GM19099 (cell line): Measurements from ENCODE around the gene STUB1.
A peak's percentile ranks its signal among the peaks of the same experiment; 100 is the strongest.

Experiments used
- POLR2A ChIP-seq: IDR thresholded peaks from 3 replicates; pipeline ENCODE4 v1.6.1; 2011; ENCODE audit warnings: low read depth; ENCODE audit not compliant: insufficient read length; ENCODE audit errors: extremely low read depth

Gene STUB1

DNA sequence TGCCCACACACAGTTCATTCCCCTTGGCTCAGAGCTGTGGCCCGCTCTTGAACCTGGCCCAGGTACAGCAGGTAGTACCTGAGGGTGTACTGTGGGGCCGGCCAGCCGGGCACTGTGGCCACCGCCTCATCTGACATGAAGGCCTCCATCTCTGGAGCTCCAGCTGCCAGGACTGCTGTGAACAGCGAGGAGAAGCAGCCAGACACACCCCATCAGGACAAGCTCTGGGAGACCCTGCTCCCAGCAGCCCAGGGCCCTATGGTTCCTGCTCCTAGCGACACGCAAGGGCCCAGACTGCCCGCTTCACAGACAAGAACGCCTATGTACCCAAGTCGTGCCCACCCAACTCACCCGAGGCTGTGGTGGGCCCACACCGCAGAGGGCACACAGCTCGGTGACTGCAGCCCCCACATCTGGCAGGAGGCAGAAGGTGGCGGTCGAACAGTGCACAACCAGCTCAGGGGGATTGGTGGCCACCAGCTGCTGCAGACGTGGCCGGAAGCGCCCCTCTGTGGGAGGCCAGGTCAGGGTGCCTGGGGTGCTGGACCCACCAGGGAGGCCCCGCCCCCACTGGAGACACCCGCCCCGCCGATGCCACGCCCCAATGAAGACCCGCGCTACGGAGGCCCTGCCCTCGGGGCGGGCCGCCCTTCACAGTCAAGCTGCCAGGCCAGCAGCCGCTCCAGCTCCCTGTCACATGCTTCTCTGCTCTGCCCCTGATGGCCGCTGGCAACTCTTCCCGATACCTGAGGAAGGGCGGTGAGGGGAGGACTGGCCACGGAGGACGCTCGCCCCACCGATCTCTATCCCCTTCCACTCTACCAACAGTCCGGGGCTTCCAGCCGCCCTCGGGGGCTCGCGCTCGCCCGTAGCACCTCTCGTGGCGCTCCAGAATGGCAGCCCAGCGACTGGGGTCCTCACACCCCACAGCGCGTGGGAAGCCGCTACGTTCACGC, 1.1 kb upstream of the STUB1 start:
- TF ChIP-seq POLR2A = no peak

DNA sequence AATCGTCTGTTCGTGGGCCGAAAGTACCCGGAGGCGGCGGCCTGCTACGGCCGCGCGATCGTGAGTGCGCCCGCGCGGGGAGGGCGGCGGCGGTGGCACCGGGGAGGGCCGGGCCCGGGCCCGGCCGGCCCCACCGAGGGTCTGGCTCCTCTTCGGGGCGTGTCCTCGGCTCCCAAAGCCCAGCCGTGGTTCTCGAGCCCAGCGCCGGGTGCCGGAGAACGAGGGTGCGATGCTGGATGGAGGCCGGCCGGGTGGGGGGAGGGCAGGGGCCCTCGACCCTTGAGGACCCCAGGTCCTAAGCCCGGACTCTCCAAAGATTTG, 375 bp downstream of the STUB1 start:
- TF ChIP-seq POLR2A = no peak

DNA sequence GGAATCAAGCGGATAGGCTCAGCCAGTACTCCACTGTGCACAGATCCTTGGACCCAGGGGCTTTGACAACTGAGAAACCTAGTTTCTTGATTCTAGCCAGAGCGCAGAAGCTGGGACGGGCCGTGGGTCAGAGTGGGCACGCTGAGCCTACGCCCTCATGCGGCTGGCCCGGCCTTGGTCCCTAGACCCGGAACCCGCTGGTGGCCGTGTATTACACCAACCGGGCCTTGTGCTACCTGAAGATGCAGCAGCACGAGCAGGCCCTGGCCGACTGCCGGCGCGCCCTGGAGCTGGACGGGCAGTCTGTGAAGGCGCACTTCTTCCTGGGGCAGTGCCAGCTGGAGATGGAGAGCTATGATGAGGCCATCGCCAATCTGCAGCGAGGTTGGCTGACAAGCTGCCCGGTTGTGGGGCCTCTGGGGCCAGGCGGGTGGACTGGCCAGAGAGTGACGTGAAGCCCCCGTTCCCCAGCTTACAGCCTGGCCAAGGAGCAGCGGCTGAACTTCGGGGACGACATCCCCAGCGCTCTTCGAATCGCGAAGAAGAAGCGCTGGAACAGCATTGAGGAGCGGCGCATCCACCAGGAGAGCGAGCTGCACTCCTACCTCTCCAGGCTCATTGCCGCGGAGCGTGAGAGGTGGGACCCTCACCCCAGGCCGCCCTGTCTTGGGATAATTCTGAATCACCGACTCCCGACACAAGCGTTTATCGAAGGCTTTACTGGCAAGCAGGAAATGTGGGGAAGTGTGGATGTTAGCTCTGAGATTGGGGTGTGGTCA, 946 bp downstream of the STUB1 start:
- peak; percentile 22 for TF ChIP-seq POLR2A

DNA sequence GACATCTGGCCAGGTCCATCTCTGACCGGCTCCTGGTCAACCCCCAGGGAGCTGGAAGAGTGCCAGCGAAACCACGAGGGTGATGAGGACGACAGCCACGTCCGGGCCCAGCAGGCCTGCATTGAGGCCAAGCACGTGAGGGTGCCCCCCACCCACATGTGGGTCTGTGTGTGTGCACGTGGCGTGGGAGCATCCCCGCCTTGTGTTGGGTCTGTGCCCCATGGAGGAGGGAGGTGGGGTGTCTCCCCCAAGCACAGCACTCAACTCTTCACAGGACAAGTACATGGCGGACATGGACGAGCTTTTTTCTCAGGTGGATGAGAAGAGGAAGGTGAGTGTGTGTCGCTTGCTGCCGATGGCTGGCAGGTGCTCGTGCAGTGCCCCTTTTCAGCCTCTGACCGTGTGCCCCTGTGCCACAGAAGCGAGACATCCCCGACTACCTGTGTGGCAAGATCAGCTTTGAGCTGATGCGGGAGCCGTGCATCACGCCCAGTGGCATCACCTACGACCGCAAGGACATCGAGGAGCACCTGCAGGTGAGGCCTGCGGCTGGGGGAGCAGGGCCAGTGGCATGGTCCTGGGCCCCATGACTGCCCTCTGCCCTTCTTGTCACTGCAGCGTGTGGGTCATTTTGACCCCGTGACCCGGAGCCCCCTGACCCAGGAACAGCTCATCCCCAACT, 1.7 kb downstream of the STUB1 start:
- TF ChIP-seq POLR2A = no peak

DNA sequence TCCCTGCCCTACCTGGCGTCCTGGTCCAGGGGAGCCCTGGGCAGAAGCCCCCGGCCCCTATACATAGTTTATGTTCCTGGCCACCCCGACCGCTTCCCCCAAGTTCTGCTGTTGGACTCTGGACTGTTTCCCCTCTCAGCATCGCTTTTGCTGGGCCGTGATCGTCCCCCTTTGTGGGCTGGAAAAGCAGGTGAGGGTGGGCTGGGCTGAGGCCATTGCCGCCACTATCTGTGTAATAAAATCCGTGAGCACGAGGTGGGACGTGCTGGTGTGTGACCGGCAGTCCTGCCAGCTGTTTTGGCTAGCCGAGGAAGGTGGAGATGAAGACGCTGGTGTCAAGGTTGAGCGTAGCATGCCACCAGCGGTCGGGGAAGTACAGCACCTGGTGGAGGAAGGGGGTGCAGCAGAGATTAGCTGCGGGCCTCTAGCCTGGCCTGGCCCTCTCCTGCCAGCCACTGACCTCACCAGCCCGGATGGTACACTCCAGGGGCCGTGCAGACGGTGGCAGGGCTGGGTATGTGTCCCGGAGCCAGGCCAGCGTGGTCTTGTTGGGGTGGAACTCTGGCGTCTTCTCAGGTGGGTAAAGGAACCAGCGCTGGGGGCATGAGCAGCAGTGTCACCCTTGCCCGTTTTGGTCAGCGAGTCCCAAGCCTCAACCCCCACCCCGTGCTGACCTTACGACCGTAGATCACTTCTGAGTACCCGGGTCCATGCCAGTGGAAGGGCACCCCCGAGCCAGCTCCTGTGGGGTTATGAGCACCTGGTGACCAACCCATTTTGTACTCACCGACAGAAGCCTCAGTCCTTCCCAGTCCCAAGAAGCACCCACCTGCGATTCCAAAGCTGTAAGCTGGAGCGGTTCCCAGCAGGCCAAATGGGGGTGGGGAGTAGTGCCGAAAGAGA, 2.5 kb downstream of the STUB1 start:
- no peak for TF ChIP-seq POLR2A

DNA sequence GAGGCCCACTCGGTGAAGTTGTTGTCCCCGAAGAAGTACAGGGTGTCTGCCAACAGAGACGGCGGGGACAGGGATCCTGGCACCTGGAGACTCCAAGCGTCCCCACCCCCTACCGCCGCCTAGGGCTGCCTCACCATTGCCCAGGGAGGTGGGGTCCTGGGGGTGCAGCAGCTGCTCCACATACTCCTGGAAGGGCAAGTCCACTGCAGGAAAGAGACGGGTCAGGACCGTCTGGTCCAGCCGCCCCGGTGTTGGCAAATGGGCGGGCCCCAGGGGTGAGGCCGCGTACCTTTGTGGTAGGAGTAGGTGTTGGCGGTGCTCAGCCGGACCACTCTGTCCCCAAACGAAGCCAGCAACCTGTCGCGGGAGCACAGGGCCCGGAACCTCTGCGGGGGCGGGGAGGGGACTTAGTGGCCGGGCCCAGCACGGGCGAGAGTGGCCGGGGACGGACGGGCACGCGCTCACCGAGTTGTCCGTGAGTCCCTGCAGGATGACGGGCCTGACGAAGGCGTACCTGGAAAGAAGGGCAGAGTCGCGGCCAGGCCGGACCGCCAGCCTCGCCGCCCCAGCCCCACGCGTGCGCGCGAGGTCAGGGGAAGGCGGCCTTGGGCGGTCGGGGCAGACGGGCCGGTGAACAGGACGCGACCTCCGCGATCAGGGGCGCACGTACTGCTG, 3.3 kb downstream of the STUB1 start:
- TF ChIP-seq POLR2A = no peak

DNA sequence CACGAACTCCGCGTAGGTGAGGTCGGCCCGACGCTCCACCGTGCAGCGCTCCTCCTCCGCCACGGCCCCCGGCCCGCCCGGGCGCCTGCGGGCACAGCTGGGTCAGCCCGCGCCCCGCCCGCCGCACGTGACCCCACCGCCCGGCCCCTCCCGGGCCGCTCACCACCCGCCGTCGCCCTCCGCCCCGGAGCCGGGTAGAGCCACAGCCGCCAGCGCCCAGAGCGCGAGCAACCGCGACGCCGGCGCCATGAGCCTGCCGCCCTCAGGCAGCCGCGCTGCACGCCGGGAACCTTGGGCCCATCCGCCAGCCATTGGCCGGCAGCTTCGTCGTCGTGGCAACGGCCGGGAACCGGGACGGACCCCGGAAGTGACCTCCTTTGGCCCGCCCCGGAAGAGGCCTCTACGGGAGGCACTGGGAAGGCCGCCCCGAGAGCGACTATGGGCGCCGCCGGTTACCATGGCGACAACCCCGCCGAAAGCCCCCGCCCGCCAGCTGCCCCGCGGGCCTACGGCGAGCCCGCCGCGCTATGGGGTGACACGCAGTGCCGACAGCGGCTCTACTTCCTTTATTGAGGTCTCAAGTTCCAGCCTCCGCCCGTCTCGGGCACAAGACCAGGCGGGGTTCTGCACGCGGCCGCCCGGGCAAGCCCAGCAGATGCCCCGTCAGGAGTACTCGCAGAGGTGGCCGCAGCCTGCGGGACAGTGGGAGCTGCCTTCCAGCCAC, 4.0 kb downstream of the STUB1 start, which contains the start of gene JMJD8:
JMJD8 (minus strand) TSS at position 264 of the 724 bp plus-strand sequence; CDS start at position 249, 15 bp downstream.
- peak; percentile 96 for TF ChIP-seq POLR2A

DNA sequence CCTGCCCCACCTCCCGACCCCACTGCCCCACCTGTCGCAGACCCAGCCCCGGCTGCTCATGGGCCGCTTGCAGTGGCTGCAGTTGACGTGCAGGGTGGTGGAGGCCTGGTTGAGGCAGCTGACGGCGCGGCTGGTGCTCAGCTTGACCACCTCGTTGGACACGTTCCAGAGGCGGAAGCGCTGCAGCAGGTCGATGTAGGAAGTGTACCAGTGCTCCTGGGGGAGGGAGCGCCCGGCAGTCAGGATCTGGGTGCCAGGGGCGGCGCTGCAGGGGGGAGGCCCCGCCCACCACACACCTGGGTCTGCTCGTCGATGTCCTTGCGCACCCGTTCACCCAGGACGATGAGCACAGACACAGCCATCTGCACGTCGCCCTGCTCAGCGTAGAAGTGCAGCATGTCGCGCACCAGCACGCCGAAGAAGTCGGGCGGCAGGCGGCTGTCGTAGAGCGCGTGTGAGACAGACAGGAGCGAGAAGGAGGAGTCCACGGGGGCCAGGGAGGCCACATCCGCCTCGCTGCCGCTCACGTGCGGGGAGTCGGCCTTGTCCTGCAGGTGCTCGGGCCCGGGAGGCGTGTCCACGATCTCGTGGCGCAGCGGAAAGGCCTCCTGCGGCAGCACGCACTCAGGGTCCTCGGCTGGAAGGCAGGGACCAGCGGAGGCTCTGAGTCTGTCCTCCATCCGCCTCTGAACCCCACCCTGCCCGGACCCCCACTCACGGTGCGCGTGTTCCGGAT, 4.9 kb downstream of the STUB1 start:
- TF ChIP-seq POLR2A = no peak

DNA sequence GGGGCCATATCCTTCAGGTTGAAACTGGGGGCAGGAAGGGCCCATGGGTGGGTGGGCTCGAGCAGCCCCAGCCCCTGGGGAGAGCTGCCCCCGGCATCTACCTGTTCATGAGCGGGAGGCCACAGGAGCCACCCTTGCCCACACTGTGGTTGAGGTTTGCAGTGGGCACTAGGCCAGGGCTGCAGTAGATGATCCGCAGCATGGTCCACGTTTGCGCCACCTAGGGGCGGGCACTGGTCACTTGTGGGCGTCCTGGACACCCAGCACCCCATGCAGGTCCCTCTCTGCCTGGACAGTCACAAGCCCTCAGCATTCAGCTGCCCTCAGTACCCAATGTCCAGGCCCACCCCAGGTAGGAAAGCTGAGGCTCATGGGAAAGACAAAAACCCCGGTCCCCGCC, 5.8 kb downstream of the STUB1 start:
- no peak for TF ChIP-seq POLR2A

DNA sequence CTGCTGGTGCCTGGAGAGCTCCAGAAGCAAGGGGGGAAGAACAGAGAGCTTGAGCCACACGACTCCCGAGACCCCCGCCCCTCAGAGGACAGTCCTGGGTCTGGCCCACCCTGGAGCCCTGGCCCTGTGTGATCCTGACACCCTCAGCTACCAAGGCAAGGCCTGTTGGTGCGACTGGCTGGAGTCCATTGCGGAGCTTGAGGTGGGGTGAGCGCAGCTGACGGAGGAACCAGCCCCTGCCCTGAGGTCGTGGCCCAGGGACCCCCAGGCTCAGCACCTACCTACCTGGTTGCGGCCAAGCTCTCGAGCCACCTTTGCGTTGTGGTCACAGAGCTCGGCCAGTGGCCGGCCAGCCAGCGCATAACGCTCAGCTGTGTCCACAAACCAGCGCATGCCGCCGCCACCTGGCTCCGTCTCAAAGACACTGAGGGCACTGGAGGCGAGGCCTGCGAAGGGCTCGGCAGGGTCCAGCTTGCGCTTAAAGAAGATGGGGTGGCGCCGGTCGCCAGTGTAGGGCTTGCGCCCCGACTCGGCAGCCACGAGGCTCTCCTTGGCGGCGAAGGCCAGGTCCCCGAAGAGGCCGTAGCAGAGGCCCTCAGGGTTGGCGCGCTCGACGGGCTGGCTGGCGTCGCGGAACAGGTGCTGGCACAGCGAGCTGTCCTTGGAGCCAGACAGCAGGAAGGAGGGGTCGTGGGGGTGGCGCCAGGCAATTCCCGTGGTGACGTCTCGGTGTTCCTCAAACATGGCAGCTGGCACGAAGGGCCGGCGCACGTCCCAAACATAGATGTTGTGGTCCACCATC, 6.5 kb downstream of the STUB1 start:
- no peak for TF ChIP-seq POLR2A

DNA sequence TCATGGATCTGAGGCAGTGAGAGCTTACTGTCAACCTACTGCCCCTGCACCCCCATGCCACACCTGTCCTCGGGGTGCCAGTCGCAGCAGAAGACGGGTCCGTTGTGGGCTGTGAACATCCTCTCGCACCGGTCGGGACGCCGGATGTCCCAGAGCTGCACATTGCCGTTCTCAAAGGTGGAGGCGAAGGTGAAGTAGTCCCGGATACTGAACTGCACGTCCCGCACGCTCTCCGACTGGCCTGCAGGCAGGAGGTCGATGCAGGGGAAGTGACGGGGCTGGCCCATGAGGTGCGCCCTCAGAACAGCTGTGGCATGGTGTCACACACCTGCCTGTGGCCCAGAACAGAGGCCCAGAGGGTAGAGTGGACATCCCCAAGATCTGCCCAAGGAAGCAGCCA, 7.3 kb downstream of the STUB1 start:
- TF ChIP-seq POLR2A = no peak
